Effector CD4-positive, alpha-beta T cell (primary cell): Measurements from ENCODE around the gene SECISBP2L.
A peak's percentile ranks its signal among the peaks of the same experiment; 100 is the strongest.
"Not testable (repeated sequence)": the region's sequence is repeated elsewhere in the genome, so short reads cannot be mapped to it uniquely, and the experiment has no call there.

Experiments
- DNase-seq: peaks from one replicate; pipeline ENCODE4 v3.0.0-alpha.2; 2020

SECISBP2L gene

GRCh38 chr15:48989170-48989569, 57.1 kb downstream of the SECISBP2L start:
- no peak for DNase-seq

GRCh38 chr15:48987142-48987541, 59.1 kb downstream of the SECISBP2L start:
- no peak for DNase-seq

DNA sequence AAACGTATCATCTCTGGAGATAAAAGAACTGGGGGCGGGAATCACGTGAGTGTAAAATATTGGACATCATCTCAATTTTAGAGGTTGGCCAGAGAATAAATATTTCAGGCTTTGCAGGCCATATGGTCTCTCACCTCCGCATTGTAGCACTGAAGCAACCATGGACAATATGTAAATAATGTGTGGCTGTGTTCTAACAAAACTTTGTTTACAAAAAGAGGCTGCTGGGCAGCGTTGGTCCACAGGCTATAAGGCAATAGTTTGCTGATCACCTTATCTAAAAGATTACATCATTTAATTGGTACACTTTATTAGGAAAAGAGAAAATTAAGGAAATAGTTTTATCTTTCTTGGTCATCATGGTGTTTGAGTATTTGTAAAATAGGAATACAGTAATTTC, 60.0 kb downstream of the SECISBP2L start:
- DNase-seq, result no peak

DNA sequence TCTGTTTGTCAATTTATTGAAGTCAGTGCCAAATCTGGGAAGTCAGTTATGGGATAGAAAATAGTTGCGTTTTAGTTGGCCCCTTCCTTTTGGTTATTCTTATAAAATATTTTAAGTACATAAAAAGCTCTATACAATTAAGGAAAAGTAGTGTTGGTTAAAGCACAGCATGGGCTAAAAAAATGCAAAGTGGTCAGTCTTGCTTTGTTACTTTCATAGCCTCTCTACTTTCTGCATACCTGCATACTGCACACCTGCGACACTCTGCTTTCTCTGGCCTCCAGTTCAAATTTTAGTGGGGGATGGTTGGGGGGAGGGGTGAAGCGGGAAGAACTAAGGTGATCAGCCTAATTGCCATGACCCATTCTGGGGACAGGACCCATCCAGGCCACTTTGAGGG, 60.7 kb downstream of the SECISBP2L start:
- no peak for DNase-seq

DNA sequence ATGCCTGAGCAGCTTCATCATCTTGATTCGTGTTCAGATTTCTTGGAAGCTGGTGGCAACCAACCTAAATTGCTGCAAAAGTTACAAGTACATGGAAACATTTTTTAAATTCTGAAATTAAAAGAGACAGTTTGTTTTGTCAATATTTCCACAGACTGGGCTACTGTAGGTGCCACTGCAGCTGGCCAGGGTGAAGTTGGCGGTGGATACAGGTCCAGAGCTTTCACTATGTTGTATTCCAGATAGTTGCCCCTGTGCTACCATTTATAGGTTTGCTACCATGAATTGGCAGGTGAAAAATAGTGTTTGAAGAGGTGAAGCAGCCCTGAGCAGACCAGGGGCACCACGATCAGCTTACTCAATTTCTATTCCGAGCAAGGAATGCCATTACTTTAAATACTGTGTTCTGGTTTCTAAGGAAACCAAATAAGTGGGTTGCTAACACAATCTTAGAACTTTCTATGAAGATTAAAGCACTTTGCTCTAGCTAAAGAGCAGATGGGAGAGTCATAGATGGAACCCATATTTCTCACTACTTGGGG, 61.4 kb downstream of the SECISBP2L start:
- DNase-seq, result no peak

- DNase-seq, result no peak
These were observed 62.1 kb downstream of the SECISBP2L start for GRCh38 chr15:48984021-48984710.

- no peak for DNase-seq
These were observed 62.9 kb downstream of the SECISBP2L start for GRCh38 chr15:48983300-48983699.

- no peak for DNase-seq
These were observed 64.3 kb downstream of the SECISBP2L start for GRCh38 chr15:48981941-48982340.

- DNase-seq, result no peak
These were observed 67.6 kb downstream of the SECISBP2L start for GRCh38 chr15:48978638-48979037.

DNA sequence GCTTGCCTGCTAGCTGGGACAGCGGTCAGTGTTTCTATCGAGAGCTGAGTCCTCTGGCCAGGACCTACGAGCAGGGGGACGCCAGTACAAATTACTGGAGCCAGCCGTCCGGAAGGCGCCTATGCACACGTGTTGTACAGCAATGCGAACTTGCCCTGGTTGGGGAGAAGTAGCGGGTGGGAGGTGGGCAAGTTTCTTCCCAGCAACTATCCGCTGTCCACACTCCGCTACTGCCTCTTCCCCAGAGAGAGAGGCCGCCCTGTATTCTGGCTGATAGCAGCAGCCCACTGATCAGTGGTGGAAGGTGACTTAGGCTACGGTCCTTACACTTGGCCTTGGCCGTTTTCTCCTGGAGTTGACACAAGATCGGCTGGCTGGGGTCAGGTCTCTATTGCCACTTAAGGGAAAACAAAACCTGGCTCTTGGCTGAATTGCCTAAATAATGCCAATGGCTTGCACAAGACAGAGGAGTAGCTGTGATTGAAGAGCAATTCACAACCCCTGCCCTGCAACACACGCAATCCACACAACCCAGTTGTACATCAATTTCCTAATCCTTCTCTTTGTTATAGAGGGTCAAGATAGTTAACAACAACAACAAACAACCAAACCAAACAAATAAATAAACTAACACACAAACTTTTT, 69.7 kb downstream of the SECISBP2L start:
- DNase-seq, result no peak

DNA sequence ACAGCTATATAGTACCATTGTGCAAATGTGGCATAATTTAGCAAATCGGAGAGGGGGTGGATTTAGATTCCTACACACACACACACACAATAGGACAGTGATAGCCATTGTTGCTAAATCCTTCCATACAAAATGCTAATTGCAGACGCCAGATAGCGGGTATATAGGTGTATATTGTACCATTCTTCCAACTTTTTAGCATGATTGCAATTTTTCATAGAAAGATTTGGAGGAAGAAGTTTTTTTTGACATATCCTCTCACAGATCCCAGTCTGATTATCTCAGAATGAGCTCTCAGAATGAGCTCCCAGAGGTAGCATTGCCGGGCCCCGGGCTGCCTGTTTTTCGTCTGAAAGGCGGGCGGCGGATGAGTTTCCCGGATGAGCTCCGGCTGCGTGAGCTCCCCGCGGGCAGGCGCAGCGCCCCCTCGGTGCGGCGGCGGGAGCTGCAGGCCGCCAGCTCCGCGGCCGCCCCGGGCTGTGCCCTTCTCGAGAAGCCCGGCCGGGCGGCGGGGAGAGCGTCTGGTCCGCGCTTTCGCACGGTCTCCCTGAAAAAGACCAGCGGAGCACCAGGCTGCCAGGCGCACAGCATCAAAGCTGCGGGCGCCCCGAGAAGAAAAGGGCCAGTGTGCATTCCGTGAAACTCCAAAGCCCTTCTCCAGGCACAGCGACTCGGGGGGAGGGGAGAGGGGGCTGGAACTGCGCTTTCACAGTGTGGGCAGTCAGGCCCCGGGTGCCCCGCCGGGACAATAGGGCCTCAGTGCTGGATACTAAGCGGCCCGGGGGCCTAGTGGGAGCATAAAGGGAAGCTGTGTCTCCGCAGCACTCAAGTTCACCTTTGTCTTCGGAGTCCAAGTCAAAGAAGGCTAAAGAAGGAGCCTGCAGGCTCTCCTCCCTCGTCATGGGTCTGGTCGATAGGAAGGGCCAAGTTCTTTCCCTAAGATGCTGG, 70.5 kb downstream of the SECISBP2L start:
- peak; percentile 52 for DNase-seq

DNA sequence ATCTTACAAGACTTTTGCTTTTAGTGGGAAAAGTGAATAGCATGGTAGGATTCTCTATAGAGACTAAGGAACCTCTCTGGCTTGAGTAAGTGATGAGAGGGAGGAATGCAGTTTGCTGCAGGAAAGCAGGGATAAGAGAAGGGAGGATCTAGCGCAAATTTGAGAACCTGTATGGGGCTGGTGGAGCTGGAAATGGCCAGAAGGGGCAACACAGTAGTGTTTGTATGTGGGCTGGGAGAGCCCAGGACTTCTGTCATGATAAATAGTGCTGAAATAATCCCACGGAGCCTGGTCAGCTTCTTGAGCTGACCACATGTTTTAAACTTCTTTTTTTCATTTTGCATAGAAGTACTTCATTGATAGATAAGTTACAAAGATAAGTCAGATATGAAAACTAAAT, 71.4 kb downstream of the SECISBP2L start:
- DNase-seq, result no peak

GRCh38 chr15:48972750-48973503, 73.3 kb downstream of the SECISBP2L start:
- DNase-seq, result no peak

GRCh38 chr15:48970926-48971325, 75.3 kb downstream of the SECISBP2L start:
- DNase-seq, result not testable (repeated sequence)

- no peak for DNase-seq
These were observed 78.2 kb downstream of the SECISBP2L start for GRCh38 chr15:48968066-48968465.

- DNase-seq, result no peak
These were observed 78.9 kb downstream of the SECISBP2L start for GRCh38 chr15:48967336-48967735.

- DNase-seq, result no peak
These were observed 79.5 kb downstream of the SECISBP2L start for GRCh38 chr15:48966595-48967301.

DNA sequence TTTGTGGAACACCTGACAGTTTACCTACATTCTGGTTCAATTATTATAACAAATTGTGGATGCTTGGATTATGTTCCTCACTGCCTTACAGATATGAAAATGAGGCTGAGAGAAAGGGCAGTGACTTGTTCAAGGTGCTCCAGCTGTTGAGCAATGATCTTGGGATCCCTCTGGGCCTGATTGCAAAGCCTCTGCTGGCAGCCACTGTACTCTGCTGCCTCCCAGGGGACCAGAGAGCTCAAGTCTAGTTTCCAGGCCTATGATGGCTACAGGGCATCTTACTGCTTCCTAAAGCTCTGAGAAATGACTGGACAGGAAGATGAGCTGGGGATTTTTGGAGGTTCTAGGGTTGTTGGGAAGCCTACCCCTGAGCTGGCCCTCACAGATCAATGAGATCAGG, 80.3 kb downstream of the SECISBP2L start:
- DNase-seq, result no peak

GRCh38 chr15:48964898-48965297, 81.3 kb downstream of the SECISBP2L start:
- no peak for DNase-seq

DNA sequence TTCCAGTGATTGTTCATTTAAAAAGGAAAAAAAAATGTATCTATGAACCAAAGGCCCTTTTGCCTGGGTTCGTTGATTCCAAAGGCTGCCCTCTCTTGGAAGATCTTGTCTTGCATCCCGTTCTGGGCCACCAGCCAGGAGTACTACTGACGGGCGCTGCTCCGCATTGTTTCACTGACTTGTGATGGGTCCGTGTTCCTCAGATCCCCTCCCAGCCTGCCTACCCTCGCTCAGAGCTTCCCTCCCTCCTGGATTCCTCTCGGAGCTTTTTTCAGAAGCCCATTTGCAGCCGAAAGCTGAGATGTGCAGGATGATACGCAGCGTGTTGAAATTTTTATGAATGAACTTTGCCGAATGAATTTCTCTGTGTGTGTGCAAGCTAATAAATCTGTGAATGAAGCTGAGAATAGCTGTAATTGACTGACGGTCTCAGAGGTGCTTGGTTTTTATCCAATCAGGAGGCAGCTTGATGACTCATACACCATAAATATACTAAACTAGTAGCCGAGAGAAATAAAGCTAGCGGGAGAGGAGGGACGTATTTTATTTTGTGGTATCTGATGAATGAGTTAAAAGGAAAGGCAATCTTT, 82.6 kb downstream of the SECISBP2L start, which contains the start of gene SHC4:
Gene SHC4, minus strand, starts transcription at position 396 of the 590 bp plus-strand sequence. CDS start 904 bp downstream, outside the sequence.
- no peak for DNase-seq
